ENCODE data around the gene PANK3. TPM values are rescaled to one million over a fixed set of nuclear protein-coding genes. Genes with fewer than 3 reads are reported as not detected.
A peak's percentile ranks its signal among the peaks of the same experiment; 100 is the strongest.

PANK3 gene
- total and polyA plus RNA-seq, 2 experiments from 2014 or later: 14.5 to 57.7 TPM

DNA sequence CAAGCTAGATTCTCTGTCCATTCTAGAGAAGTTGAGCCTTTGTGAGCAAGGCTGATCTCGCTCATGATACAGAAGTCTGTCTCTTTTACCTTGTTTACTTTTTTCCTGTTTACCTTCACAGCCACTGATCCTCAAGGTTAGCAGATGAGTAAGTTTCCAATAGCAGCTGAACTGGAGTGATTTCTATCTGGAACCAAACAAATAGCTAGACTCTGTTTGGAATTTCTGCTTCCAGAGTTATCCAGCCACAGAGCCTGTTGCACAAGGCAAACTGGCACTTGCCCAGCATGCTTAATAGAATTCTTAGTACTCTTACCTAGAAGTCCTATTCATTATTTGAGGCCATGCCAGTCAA lies 12.8 kb upstream of the PANK3 start:
- Histone ChIP-seq H3K9me3 (ENCODE audit: low read depth) (no peaks in the 10 kb centered on the region), H3K4me3 (no peak overlapping the region)
- peak in 1 of 2 donors; percentile 83 for DNase-seq (ENCODE audit: low read depth in 1 of 2, low spot score in 1 of 2)

GRCh38 chr5:168591302-168592013 lies 12.3 kb upstream of the PANK3 start:
- H3K4me1 ChIP-seq (ENCODE audit: low read depth): no peaks in the 10 kb centered on the region
- H3K4me3 ChIP-seq: no peak overlapping the region
- no peaks in the 10 kb centered on the region for H3K27me3 ChIP-seq
- no peak for DNase-seq (ENCODE audit: low read depth in 1 of 2, low spot score in 1 of 2)
- H3K27ac ChIP-seq: no peak overlapping the region
- H3K36me3 ChIP-seq: no peaks in the 10 kb centered on the region
- no peaks in the 10 kb centered on the region for H3K9me3 ChIP-seq (ENCODE audit: low read depth)
- TF ChIP-seq CTCF (IDR thresholded peaks at IDR 0.05; ENCODE audit: low read depth, low read length): no peak

More for the DNA sequence above, 12.8 kb upstream of the PANK3 start:
- no peaks in the 10 kb centered on the region for H3K36me3 ChIP-seq
- no peaks in the 10 kb centered on the region for H3K4me1 ChIP-seq (ENCODE audit: low read depth)
- no peaks in the 10 kb centered on the region for H3K27me3 ChIP-seq
- no peak overlapping the region for H3K27ac ChIP-seq
- TF ChIP-seq CTCF (IDR thresholded peaks at IDR 0.05; ENCODE audit: low read depth, low read length): no peak

GRCh38 chr5:168590666-168591065 lies 11.5 kb upstream of the PANK3 start:
- Histone ChIP-seq H3K4me1 (ENCODE audit: low read depth) (no peaks in the 10 kb centered on the region), H3K27ac (no peak overlapping the region), H3K4me3 (no peak overlapping the region), H3K36me3 (no peaks in the 10 kb centered on the region), H3K27me3 (no peaks in the 10 kb centered on the region), H3K9me3 (ENCODE audit: low read depth) (no peaks in the 10 kb centered on the region)
- TF ChIP-seq CTCF (IDR thresholded peaks at IDR 0.05; ENCODE audit: low read depth, low read length): no peak
- DNase-seq (ENCODE audit: low read depth in 1 of 2, low spot score in 1 of 2): no peak

DNA sequence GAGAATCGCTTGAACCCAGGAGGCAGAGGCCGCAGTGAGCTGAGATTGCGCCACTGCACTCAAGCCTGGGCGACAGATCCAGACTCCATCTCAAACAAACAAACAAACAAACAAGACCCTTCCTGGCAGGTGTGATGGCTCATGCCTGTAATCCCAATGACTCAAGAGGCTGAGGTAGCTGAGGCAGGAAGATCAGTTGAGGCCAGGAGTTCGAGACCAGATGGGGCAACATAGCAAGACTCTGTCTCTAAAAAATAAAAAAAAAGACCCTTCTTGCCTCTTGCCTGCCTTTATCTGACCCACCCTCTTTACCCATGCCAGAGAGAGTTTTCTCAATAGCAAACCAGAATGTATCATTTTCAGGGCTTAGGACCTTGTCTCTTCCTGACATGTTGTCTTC lies 8.8 kb upstream of the PANK3 start:
- Histone ChIP-seq H3K4me1 (ENCODE audit: low read depth) (no peaks in the 10 kb centered on the region), H3K27ac (no peak overlapping the region), H3K36me3 (no peaks in the 10 kb centered on the region), H3K4me3 (no peak overlapping the region), H3K27me3 (no peaks in the 10 kb centered on the region), H3K9me3 (ENCODE audit: low read depth) (no peaks in the 10 kb centered on the region)
- TF ChIP-seq CTCF (IDR thresholded peaks at IDR 0.05; ENCODE audit: low read depth, low read length): no peak
- no peak for DNase-seq (ENCODE audit: low read depth in 1 of 2, low spot score in 1 of 2)

GRCh38 chr5:168585119-168585856 lies 6.1 kb upstream of the PANK3 start:
- no peak overlapping the region for H3K4me3 ChIP-seq
- no peaks in the 10 kb centered on the region for H3K9me3 ChIP-seq (ENCODE audit: low read depth)
- peaks cover 4% of the 10 kb centered on the region for H3K4me1 ChIP-seq (ENCODE audit: low read depth)
- H3K36me3 ChIP-seq: no peaks in the 10 kb centered on the region
- DNase-seq (ENCODE audit: low read depth in 1 of 2, low spot score in 1 of 2): no peak
- no peak overlapping the region for H3K27ac ChIP-seq
- no peaks in the 10 kb centered on the region for H3K27me3 ChIP-seq
- TF ChIP-seq CTCF (IDR thresholded peaks at IDR 0.05; ENCODE audit: low read depth, low read length): no peak

Measured in cardiac muscle cell (in vitro differentiated cells and primary cell).